Left ventricle myocardium inferior (tissue), 1 donor: Measurements from ENCODE around the gene RANBP3. TPM values are rescaled to one million over a fixed set of nuclear protein-coding genes. Genes with fewer than 3 reads are reported as not detected.
"Not testable (repeated sequence)": the region's sequence is repeated elsewhere in the genome, so short reads cannot be mapped to it uniquely, and the experiment has no call there.

Experiments
- DNase-seq: peaks from one replicate; pipeline ENCODE4 v3.0.0-alpha.2; 2020
- H3K27ac ChIP-seq: fragments of 200-600 bp; replicated peaks from 2 replicates; pipeline ENCODE4 v1.8.0; 2021
- H3K27me3 ChIP-seq: fragments of 200-600 bp; 2 replicates; pipeline ENCODE4 v1.8.0; 2021; ENCODE audit warnings: low read depth
- H3K36me3 ChIP-seq: fragments of 200-600 bp; 2 replicates; pipeline ENCODE4 v1.8.0; 2021
- H3K4me1 ChIP-seq: fragments of 200-600 bp; 2 replicates; pipeline ENCODE4 v1.8.0; 2021
- H3K4me3 ChIP-seq: fragments of 200-600 bp; 2 replicates; pipeline ENCODE4 v1.8.0; 2021; ENCODE audit warnings: mild to moderate bottlenecking, moderate library complexity
- H3K9me3 ChIP-seq: fragments of 200-600 bp; replicated peaks from 2 replicates; pipeline ENCODE4 v1.8.0; 2021
- intact Hi-C: fragments of 100-400 bp; cut with micrococcal nuclease; formaldehyde crosslinking; loops from one replicate; pipeline ENCODE4 v1.11.0; 2022
- total RNA-seq: library from RNA; stranded (reverse); fragmentation: NEBNext Ultra II Directional; extraction: Animal tissue kit (Norgen Biotek cat#: 25700); gene quantifications from one replicate; pipeline ENCODE4 v1.2.1, GENCODE V29; 2021
- TF ChIP-seq, protein P1 (sequence below): fragments of 200-600 bp; IDR thresholded peaks from 2 replicates; pipeline ENCODE4 v1.8.0; 2021; ENCODE audit warnings: antibody characterized with exemption, mild to moderate bottlenecking, borderline replicate concordance
- donor health status: DM: no; HTN: yes; CAD: no; lungs with severe emphysema.

The RANBP3 gene
- total RNA-seq, 1 donor from 2014 or later = 54.8 TPM

DNA sequence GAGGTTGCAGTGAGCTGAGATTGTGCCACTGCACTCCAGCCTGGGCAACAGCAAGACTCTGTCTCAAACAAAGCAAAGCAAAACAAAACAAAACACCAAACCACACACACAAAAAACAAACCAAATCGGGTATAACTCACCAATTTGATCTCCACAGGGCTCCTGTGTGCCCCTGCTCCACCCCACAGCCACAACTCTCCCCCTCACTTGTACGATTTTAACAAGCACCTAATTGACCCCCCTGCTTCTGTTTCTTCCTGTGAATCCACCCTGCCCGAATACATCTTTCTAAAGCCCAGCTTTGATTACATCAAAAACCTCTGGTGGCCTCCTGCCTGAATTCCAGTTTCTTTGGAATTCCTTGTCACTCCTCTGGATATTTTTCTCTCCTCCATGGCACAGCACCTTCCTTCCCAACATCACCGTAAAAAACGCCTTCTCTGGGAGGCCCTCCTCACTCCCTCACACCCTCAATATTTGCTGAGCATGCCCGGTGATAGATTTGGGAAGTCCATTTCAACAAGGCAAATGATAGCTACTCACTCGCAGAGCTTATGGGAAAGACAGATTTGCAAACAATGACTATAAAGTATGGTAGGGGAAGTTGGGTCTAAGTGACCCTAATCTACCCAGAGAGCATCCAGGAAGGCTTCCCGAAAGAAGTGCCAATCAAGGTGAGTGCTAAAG is 11.6 kb upstream of the RANBP3 start:
- H3K4me1 ChIP-seq = peaks cover 29% of the 10 kb centered on the region
- intact Hi-C loops = loop anchor here (5.0 kb wide), 1 partner anchor 33 kb away; no protein-coding TSS in a partner anchor
- H3K27me3 ChIP-seq = no peaks in the 10 kb centered on the region
- H3K36me3 ChIP-seq = no peaks in the 10 kb centered on the region
- no peaks in the 10 kb centered on the region for H3K9me3 ChIP-seq
- TF ChIP-seq, protein P1, sequence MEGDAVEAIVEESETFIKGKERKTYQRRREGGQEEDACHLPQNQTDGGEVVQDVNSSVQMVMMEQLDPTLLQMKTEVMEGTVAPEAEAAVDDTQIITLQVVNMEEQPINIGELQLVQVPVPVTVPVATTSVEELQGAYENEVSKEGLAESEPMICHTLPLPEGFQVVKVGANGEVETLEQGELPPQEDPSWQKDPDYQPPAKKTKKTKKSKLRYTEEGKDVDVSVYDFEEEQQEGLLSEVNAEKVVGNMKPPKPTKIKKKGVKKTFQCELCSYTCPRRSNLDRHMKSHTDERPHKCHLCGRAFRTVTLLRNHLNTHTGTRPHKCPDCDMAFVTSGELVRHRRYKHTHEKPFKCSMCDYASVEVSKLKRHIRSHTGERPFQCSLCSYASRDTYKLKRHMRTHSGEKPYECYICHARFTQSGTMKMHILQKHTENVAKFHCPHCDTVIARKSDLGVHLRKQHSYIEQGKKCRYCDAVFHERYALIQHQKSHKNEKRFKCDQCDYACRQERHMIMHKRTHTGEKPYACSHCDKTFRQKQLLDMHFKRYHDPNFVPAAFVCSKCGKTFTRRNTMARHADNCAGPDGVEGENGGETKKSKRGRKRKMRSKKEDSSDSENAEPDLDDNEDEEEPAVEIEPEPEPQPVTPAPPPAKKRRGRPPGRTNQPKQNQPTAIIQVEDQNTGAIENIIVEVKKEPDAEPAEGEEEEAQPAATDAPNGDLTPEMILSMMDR = no peak
- H3K27ac ChIP-seq = no peak overlapping the region
- no peak overlapping the region for H3K4me3 ChIP-seq
- DNase-seq = no peak

GRCh38 chr19:5988517-5989387 is 10.8 kb upstream of the RANBP3 start:
- Histone ChIP-seq H3K27me3 (no peaks in the 10 kb centered on the region), H3K27ac (no peak overlapping the region), H3K36me3 (no peaks in the 10 kb centered on the region), H3K4me1 (peaks cover 22% of the 10 kb centered on the region), H3K9me3 (no peaks in the 10 kb centered on the region), H3K4me3 (no peak overlapping the region)
- TF ChIP-seq, protein P1 = no peak
- intact Hi-C loops = loop anchor here (5.0 kb wide), 1 partner anchor 34 kb away; no protein-coding TSS in a partner anchor
- DNase-seq = no peak

DNA sequence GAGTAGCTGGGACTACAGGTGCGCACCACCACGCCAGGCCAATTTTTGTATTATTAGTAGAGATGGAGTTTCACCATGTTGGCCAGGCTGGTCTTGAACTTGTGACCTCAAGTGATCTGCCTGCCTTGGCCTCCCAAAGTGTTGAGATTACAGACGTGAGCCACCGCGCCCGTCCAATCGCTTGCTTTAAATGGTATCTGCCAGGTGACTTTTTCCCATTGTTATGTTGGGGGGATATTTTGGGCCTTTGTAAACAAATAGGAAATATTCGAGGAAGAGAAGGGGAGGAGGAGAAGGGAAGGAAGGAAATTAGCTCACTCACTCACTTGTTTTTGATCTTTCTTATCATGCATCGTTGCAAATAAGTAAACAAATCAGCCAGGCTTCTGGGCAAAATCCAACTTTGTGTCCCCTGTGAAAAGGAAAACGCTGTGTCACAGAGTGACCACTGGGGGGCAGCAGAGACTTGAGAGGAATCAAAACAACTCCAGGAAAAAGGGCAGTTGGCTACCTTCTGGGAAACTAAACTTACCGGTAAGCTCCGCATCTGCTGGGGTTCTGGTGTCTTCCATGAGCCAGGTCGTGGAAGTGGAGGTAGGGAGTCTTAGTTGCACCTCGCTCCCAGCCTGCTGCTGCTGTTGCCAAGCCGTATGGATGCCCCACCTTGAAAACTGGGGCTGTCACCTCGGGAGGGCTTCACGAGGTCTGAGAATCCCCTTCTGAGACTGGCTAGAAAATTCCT is 9.3 kb upstream of the RANBP3 start:
- intact Hi-C loops = loop anchor here (5.0 kb wide), 1 partner anchor 35 kb away; no protein-coding TSS in a partner anchor
- Histone ChIP-seq H3K36me3 (no peaks in the 10 kb centered on the region), H3K4me3 (peak overlapping the region; percentile 56), H3K27me3 (no peaks in the 10 kb centered on the region), H3K4me1 (peaks cover 11% of the 10 kb centered on the region), H3K9me3 (no peaks in the 10 kb centered on the region), H3K27ac (no peak overlapping the region)
- peak; percentile 58 for DNase-seq
- TF ChIP-seq, protein P1 = peak; percentile 98

GRCh38 chr19:5985837-5986236 is 7.9 kb upstream of the RANBP3 start:
- H3K27me3 ChIP-seq, H3K9me3 ChIP-seq, H3K27ac ChIP-seq, H3K36me3 ChIP-seq, H3K4me3 ChIP-seq, DNase-seq: not testable (repeated sequence)
- H3K4me1 ChIP-seq = peaks cover 11% of the 10 kb centered on the region
- intact Hi-C loops = loop anchor here (5.0 kb wide), 1 partner anchor 36 kb away; no protein-coding TSS in a partner anchor

- TF ChIP-seq, protein P1 = no peak
- Histone ChIP-seq H3K4me1 (peaks cover 11% of the 10 kb centered on the region), H3K9me3 (no peaks in the 10 kb centered on the region), H3K36me3 (no peaks in the 10 kb centered on the region), H3K27me3 (no peaks in the 10 kb centered on the region), H3K4me3 (no peak overlapping the region), H3K27ac (no peak overlapping the region)
- DNase-seq = no peak
- intact Hi-C loops = loop anchor here (5.0 kb wide), 1 partner anchor 37 kb away; no protein-coding TSS in a partner anchor
These were observed 7.3 kb upstream of the RANBP3 start for GRCh38 chr19:5985098-5985783.
